Measurements from ENCODE around the gene TRAF5. TPM values are rescaled to one million over a fixed set of nuclear protein-coding genes. Genes with fewer than 3 reads are reported as not detected.

Gene TRAF5
- total RNA-seq, 1 donor from 2014 or later = 4.5 TPM

- H3K9me3 Mint-ChIP-seq (ENCODE audit: low read depth) = no peaks in the 10 kb centered on the region
- no peak for DNase-seq (ENCODE audit: low spot score, unreplicated experiment)
- no peaks in the 10 kb centered on the region for H3K36me3 Mint-ChIP-seq (ENCODE audit: insufficient read depth)
- H3K4me1 Mint-ChIP-seq (ENCODE audit: low read depth) = peaks cover 5% of the 10 kb centered on the region
- H3K27me3 Mint-ChIP-seq = peaks cover 34% of the 10 kb centered on the region
- no peak overlapping the region for H3K4me3 Mint-ChIP-seq (ENCODE audit: low read depth)
- H3K27ac Mint-ChIP-seq = no peak overlapping the region
- peak; percentile 81 for TF ChIP-seq CTCF (IDR thresholded peaks at IDR 0.05; ENCODE audit: unreplicated experiment)
Observed at GRCh38 chr1:211323156-211324063, 3.2 kb upstream of the TRAF5 start.

- Mint-ChIP-seq H3K9me3 (ENCODE audit: low read depth) (no peaks in the 10 kb centered on the region), H3K4me3 (ENCODE audit: low read depth) (peak overlapping the region; percentile 70), H3K4me1 (ENCODE audit: low read depth) (peaks cover 5% of the 10 kb centered on the region), H3K27me3 (peaks cover 51% of the 10 kb centered on the region), H3K27ac (no peak overlapping the region), H3K36me3 (ENCODE audit: insufficient read depth) (no peaks in the 10 kb centered on the region)
- no peak for TF ChIP-seq CTCF (IDR thresholded peaks at IDR 0.05; ENCODE audit: unreplicated experiment)
- no peak for DNase-seq (ENCODE audit: low spot score, unreplicated experiment)
Observed at GRCh38 chr1:211324992-211325775, 1.4 kb upstream of the TRAF5 start.

- no peak for DNase-seq (ENCODE audit: low spot score, unreplicated experiment)
- Mint-ChIP-seq H3K27ac (no peak overlapping the region), H3K4me1 (ENCODE audit: low read depth) (peaks cover 5% of the 10 kb centered on the region), H3K4me3 (ENCODE audit: low read depth) (peak overlapping the region; percentile 70), H3K9me3 (ENCODE audit: low read depth) (no peaks in the 10 kb centered on the region), H3K36me3 (ENCODE audit: insufficient read depth) (no peaks in the 10 kb centered on the region), H3K27me3 (peaks cover 60% of the 10 kb centered on the region)
- TF ChIP-seq CTCF (IDR thresholded peaks at IDR 0.05; ENCODE audit: unreplicated experiment) = no peak
Observed at GRCh38 chr1:211326140-211326527, 499 bp upstream of the TRAF5 start.

- Mint-ChIP-seq H3K36me3 (ENCODE audit: insufficient read depth) (no peaks in the 10 kb centered on the region), H3K27me3 (peaks cover 63% of the 10 kb centered on the region), H3K27ac (peak overlapping the region; percentile 49), H3K4me3 (ENCODE audit: low read depth) (peak overlapping the region; percentile 76), H3K4me1 (ENCODE audit: low read depth) (peaks cover 6% of the 10 kb centered on the region), H3K9me3 (ENCODE audit: low read depth) (no peaks in the 10 kb centered on the region)
- no peak for DNase-seq (ENCODE audit: low spot score, unreplicated experiment)
- no peak for TF ChIP-seq CTCF (IDR thresholded peaks at IDR 0.05; ENCODE audit: unreplicated experiment)
Observed at GRCh38 chr1:211327346-211327921, 801 bp downstream of the TRAF5 start.

DNA sequence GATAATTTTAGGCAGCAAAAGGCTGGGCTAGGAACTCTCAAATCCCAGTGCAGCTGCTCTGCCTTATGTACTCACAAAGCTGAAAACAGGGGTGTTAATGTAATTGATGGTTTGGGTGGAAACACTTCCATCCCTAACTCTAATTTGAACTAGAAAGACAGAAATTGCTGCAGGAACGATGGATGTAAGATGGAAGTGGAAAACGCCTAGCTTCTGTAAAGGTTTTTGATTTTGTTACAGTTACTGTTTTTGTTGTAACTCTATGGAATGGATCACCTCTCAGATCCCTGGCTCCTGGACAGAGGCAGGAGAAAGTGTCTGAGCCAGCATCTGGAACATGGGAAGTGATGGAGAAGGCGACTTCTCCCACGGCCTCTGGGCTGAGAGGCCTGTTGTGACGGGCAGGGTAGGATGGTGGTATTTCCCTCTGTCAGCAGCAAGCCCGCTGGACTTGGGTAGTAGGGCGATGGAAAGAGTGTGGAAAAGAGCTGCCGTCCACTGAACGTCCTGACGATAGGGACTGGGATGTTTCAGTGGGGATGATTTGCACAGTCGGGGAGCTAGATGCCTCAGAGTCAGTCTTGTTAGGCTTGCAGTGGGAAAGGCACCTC, 1.6 kb downstream of the TRAF5 start:
- TF ChIP-seq CTCF (IDR thresholded peaks at IDR 0.05; ENCODE audit: unreplicated experiment) = no peak
- Mint-ChIP-seq H3K27ac (no peak overlapping the region), H3K4me1 (ENCODE audit: low read depth) (peaks cover 6% of the 10 kb centered on the region), H3K27me3 (peaks cover 63% of the 10 kb centered on the region), H3K36me3 (ENCODE audit: insufficient read depth) (no peaks in the 10 kb centered on the region), H3K4me3 (ENCODE audit: low read depth) (peak overlapping the region; percentile 76), H3K9me3 (ENCODE audit: low read depth) (no peaks in the 10 kb centered on the region)
- no peak for DNase-seq (ENCODE audit: low spot score, unreplicated experiment)

Data from progenitor cell of endocrine pancreas (in vitro differentiated cells).